ENCODE results near the gene KRT4.

Gene KRT4

DNA sequence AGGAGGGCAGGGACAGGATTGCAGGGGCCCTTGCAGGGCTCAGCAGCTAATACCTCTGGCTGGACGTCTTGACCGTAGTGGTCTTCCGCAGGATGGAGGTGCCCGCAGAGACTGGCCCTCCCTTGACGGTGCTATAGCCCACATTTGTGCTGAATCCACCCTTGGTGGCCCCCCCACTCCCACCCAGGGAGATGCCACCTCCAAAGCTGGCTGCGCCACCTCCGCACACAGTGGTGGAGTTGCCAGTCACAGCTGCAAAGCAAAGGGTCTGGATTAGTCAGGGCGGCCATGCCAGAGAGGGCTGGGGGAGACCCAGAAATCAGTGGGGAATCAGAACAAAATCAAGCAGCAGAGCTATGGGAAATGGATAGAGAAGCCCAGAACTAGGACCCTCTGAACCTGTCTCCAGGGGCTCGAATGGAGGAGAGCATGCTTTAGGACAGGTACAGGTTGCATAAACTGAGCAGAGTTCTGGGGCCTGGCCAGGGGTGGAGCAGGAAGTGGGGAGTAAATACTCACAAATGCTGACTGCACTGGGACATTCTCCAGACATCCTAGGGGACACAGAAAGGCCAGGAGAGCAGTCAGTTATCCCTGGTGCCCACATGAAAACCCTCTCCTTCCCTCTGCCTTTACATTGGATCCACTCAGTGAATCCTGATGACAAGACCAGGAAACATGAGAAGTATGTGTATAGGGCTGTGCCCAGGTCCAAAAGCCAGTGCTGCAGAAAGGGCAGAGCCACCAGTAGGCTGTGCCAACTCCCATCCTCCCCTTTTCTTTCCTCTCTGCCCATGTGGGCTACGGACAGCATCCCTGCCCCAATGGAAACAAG is 8.1 kb upstream of the KRT4 start:
- DNase-seq = no peak

DNA sequence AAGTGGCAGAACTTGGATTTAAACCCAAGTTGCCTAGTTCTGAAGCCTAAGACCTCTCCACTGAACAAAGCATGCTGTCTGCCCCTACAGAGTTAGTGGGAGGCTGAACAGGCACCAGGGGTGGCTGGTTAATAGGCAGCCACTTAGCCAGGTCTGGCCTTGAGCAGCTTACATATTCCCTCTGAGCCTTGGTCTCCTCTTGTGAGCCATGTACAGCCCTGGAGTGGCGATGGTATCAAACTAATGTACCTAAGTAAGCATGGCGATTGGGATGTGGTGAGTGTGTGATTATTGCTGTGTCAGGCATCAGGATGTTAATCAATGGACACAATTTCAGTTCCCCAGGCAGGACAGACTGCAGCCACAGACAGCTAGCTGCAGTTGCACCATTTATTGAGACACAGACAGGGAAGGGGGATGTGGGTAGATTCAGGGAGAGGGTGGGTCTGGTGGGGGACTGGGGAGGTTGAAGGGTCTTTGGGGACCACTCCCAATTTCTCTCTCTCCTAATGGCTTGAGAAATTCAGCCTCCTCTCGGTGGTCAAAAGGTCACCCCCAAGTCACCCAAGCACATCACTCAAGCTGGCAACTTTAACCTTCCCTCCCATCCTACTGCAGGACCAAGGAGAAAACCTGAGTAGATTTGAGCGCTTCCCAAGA is 7.3 kb upstream of the KRT4 start:
- DNase-seq = no peak

DNA sequence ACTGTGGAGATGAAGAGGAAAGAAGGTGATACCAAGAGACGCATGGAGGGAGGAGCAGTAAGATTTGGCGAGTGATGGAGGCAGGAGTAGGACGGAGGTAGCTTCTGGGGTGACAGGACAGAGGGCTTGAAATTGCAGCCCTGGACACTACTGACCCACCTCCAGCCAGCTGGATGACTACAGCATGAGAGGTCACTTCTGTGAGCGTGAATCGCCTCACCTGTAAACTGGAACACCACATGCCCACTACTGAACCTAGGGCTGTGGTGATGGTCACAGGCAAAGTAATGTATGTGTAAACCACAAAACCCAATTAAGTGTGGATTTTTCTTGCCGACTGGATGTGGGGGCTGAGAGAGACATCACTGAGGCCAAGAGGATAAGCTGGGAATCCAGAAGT is 6.6 kb upstream of the KRT4 start:
- no peak for DNase-seq

DNA sequence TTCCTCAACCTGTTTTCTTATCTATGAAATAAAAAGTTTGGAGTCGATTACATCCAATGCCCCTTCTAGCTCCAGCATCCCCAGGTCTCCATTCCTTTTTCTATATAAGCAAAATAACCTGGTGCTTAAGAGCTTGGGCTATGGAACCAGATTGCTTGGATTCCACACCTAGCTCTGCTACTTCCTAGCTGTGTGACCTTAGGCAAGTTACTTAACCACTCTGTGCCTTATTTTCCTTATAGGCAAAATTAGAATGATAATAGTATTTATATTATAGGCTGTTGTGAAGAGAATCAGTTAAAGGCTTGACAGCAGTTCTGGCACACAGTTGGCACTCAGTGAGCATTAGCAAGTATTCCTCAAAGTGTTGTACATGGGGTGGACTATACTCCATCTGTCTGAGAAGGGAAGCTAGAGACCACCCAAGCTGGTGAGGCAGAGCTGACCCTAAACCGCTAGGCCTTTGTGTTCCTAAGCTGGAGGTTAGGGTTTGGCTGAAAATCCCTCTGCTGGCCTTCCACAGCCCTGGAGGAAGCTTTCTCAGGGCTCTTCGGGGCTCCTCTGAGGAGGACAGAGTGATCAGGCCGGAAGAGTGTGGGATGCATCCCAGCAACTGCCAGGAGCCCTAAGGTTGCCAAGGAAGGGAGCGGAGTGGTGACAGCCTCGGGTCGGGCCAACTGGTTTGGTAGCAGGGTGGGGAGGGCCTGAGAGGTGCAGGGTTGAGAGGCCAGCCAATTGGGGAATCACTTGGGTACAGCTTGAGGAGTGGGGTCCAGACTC is 6.0 kb upstream of the KRT4 start:
- DNase-seq = no peak

DNA sequence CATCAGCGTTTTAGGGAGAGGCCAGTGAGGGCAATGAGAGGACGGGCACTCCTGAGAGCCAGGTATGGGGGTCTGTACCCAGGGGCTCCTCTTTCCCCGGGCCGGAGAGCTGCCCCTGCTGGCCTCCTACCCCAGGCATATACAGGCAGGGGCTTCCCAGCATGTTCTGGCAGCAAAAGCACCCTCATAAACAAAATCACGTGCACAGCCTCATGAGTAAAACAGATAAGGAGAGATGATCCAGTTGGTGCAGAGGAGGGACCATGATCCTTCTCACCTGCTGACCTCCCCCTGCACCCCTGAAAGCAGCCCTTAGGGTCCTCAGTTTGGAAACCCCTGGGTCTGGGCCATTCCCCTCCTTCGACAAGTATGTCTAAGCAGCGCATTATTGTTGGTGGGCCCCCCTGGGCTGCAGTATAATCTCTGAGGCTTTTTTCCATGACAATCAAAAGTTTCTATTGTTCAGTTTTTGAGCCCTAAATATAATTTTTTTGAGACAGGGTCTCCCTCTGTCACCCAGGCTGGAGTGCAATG is 5.0 kb upstream of the KRT4 start:
- no peak for DNase-seq

DNA sequence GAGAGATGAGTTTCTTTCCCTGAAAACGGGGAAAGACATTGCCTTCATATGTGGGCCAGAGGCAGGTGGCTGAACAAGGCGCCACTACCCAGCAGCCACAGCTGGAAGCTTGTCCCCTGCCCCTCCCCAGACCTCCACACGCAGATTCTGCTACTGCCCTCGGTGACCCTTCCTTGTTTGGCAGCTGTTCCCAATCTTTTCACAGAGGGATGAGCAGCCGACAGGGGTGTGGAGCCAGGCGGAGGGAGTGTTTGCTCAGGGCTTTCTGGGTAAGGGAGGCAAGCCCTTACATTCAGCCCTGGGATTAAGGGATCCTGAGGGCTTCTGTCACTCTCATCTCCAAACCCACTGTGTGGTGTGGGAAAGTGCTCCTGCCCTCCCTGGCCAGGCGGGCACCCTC is 4.5 kb upstream of the KRT4 start:
- DNase-seq = peak; percentile 70

DNA sequence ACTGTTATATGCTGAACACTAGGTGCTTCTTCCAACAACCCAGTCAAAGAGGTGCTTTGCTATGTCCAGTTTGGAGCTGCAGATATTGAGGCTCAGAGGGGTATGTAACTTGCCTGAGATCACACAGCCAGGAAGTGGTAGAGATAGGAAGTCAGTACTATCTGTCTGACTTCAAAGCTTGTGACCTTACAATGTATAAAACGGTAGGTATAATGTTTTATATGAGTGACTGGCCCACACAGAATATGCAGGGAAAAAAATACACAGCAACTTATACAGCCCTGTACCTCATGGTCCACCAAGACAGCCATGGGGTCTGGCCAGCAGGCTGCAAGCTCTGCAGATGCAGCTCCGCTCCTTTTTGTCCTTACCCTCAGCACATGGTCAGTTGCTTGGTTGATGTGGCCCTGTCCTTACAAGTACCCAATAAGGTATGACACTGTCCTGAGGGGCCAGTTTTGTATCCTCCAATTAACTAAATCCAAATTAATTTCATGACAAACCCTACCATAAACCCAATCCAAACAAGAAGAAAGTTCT is 3.9 kb upstream of the KRT4 start:
- DNase-seq = no peak

DNA sequence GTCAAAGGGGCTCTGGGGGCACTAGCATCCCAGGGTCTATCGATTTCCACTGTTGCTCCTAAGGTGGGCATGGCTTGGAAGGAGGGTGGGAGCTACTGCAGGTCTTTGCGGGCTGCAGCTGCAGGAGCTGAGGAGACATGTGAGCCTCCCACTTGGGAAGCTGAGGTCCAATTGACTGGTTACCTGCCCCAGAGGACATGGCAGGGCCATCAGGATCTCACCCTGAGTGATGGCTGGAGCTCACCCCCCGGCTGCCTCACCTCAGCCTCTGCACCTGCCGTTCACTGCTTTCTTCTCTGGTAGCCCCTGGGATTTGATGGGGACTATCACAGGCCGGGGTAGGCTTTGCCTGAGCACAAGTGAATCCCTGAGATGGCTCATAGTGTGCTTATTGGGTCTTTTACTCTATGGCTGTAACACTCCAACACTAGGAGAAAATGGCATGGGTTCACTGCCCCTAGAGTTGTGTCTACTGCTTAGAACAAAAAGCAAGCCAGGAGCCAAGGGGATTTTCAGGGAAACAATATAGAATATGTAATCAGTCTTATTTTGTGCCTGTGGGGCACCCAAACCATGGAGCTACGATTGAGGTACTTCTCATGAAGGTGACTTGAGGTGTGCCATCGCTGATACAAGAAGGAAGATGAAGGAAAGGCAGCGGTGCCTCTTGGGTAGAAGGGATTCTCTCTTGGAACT is 3.2 kb upstream of the KRT4 start:
- DNase-seq = no peak

DNA sequence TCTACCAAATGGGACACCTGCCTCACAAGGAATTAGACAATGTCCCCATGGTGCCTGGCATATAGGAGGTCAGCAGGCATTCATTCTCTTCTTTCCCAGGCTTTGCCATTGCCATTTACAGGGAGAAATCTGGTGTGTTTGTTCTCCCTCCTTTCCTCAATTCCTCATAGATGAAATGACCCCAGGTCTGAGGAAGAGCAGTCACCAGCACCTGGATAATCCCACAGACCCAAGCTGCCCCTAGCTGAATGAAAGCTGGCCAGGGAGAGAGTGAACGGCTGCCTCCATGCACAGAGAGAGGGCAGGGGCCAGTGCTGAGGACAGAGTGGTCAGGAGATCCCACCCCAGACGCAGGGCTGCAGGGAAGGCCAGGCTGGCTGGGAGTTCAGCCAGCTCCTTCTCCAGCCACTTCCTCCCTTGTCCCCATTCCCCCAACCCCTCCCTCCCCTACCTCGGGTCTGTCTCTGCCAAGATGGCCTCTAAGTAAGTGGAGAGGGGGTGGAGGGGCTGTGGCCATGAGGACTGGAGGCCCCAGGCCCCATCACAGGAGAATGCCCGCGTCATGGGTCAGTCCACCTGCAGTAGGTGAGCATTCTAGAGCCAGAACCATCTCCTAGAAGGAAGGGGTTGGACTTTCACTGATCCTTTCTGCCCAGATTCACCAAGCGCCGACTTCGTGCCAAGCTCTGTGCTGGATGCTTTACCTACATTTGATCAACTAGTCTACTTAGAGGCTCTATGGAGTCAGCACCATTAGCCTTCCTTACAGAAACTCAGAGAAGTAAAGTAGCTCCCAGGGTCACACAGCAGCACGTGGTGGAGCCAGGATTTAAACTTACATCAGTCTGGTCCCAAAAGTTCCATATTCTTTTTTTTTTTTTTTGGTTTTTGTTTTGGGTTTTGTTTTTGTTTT is 2.0 kb upstream of the KRT4 start:
- no peak for DNase-seq

DNA sequence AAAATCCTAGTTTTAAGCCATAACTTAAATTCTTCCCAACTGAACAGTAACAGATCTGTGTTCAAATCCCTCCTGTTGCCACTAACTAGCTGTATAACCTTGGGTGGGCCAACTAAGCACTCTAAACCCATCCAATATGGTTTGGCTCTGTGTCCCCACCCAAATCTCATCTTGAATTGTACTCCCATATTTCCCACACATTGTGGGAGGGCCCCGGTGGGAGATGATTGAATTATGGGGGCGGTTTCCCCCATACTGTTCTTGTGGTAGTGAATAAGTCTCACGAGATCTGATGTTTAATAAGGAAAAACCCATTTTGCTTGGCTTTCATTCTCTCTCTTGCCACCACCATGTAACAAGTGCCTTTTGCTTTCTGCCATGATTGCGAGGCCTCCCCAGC is 1.2 kb upstream of the KRT4 start:
- no peak for DNase-seq

DNA sequence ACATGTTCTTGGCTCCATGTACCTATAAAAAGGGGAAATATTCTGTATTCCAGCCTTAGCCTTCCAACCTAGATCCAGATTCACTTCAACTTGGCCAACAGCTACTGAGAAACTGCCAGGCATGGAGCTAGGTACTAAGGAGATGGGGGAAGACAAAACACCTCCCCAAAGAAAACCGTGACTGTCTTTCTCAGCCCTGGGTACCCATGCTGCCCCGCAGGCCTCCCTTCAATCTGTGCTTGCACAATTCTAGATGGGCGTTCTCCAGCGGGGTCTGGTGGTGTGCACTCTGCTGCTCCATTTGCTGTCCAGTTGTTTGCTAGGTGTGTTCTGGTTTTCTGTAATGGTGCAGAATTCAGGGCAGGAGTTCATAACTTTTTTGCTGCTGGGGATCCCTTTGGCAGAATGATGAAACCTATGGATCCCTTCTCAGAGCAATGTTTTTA is 817 bp upstream of the KRT4 start:
- no peak for DNase-seq

DNA sequence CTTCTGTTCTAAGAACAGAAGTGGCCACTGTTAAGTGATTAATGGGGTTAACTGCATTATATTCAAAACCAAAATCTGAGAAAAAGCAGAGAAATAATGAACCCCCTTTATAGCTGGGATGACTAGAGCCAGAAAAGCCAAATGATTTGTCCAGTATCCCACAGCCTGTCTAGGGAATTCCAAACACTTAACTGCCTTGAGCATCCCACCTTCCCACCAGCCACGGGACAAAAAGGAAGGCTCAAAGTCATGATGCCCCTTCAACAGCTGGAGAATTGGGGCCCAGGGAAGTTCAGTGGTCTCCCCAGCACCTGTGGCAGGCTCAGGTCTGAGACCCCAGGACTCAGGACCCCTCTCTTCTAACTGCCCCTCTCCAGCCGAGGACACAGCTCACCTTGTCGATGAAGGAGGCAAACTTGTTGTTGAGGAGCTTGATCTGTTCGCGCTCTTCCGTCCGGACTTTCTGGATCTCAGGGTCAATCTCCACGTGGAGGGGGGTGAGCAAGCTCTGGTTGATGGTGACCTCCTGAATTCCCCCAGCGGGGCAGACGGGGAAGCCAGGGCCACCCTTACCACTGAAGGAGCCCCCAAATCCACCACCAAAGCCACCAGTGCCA is 605 bp downstream of the KRT4 start:
- DNase-seq = no peak

DNA sequence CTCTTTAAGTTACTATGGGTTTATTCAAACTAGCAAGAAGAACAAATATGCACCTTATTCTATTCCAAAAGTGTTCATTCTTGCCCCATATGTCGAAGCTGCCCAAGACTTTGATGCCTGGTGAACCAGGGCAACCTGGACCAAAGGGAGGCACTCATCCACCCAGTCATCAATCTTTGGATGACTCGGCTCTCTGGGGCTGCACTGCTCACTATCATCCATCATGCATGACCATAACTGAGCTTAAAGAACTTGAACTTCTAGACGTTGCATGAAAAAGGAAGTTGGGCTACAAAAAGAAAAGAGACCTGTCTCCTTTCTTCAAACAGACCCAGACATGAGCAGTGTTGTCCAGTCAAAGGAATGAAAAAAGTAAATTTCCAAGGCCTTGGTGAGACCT is 1.2 kb downstream of the KRT4 start:
- no peak for DNase-seq

DNA sequence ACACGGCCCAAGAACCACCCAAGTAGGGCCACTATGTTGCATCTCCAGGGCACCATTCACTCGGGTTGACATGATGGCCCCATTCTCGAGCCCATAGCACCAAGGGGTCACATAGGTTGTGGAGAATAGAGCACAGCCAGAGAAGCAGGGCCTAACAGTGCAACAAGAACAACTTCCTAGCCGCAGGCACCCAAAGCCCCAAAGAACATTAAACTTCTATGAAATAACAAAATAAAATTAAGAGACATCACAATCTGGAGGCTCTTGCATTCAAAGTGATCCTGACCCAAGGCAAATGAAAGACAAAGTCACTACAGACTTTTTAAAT is 1.9 kb downstream of the KRT4 start:
- DNase-seq = no peak

DNA sequence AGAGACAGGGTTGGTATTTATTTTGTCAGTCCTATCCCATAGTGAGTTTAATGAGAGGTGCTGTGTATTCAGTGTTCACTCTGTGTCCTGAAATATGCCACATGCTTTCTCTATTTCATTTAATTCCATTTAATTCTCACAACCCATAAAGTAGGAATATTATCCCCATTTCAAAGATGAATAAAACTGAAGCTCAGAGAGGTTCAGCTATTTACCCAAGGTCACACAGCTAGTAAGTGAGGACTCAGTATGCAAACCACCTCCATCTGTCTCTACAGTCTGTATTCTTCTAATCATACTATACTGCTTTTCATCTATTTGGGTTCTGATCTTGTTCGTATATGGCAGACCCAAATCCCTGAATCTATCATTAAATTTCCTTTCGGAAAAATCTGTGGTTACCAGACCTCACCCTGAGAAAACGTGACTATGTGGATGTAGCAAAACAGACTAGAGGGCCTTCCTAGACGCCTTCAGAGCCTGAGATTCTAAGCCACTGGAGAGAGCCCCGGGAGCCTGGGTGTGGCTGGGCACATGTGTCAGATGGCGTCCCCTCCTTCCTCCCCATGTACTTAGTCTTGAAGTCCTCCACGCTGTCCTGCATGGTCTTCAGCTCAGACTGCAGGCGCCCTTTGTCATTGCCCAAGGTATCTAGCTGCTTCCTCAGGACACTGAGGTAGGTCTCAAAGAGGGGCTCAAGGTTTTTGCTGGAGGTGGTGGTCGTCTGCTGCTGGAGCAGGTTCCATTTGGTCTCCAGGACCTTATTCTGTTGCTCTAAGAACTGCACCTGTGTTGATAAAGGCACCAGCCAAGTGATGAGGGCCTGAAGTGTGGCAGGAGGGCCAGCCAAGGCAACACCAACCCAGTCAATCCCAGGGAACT is 2.5 kb downstream of the KRT4 start:
- DNase-seq = no peak

DNA sequence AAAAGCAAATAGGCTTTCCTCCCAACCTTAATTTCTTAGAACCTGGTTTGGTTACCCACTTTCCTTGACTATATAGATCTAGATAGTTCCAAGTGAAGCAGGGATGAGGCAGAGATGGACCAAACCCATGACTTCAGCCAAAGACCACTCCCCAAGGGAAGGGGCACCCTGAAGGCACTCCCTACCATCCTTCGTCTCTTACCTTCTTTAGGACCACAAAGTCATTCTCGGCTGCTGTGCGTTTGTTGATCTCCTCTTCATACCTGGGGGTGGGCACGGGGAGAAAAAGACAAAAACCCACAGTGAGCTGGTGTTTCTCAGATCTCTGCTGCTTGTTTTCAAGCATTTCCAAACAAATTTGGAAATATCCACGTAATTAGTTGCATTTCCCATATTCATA is 3.4 kb downstream of the KRT4 start:
- no peak for DNase-seq

DNA sequence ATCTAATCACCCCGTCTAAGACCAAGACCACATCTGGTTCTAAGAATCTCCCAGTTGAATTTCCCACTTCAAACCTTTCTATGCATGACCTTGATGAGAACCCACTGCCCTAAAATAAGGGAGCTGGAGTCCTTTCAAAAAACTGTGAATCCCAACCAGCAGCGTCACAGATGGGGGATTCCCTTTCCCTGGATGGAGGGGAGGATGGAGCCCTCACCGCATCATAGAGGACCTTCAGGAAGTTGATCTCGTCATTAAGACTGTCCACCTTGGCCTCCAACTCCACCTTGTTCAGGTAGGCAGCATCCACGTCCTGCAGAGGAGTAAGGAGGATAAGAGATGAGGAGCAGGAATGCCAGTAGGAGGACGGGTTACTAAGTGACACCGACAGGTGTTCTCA is 4.8 kb downstream of the KRT4 start:
- DNase-seq = no peak

DNA sequence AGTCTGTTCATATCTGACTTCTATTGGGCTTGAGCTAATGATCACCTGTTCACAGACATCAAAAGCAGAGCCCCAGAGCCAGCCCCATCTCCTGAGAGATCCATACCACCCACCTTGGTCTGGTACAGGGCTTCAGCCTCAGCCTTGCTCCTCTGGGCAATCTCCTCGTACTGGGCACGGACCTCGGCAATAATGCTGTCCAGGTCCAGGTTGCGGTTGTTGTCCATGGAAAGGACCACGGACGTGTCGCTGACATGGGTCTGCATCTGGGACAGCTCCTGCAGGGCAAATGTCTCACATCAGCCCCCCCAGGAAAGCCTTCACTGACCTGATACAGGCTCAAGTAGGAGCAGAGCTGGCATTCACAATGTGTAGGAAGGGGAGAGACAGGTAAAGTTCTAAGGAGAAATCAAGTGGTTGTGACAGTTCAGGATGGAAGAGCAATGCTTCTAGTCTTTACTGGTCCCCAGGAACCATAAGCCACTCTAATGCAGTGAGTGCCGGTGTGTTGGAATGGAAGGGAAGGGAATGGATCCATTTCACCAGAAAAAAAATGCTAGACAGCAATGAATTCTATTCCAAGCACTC is 5.2 kb downstream of the KRT4 start:
- DNase-seq = no peak

DNA sequence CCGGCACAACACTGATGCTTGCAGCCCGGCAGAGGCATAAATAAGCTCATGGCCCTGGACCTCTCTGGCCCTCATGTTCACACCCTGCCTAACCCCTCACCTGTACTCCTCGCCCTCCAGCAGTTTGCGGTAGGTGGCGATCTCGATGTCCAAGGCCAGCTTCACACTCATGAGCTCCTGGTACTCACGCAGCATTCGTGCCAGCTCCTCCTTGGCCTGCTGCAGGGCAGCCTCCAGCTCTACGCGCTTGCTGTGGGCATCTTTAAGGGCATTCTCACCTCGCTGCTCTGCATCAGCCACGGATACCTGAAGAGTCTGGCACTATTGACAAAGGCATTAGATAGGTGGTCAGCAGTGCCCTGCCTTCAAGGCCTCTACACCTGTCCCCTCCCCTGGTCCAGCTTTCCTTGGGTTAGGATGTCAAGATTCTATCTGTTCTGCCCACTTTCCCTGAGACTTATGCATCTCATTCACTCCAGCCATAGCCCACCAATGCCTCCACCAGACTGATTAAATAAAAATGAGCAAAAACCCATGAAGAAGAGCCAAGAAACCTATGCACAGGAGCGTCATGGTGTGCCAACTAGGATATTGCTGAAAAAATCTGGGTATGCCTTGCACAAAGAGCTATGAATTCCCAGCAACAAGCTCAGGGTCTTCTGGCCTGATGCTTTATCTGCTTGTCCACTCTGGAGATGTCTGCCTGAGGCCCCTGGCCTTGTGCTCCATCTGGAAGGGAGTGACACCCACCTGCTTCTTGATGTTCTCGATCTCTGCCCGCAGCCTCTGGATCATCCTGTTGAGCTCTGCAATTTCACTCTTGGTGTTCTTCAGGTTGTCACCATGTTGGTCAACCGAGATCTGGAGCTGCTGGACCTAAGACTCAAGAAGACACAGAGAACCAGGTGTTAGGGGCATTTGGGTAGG is 6.1 kb downstream of the KRT4 start:
- DNase-seq = no peak
